Caco-2 (cell line): ENCODE results near the gene PTGIS. TPM values are rescaled to one million over a fixed set of nuclear protein-coding genes. Genes with fewer than 3 reads are reported as not detected.

Source experiments
- BruUV-seq: library from RNA; stranded (reverse); fragments of 400-500 nt; replicated peaks from 2 replicates; lab custom pipeline; 2021; lab: Mats Ljungman, UMichigan
- CTCF ChIA-PET: fragments of 300-600 bp; sonication (Branson Sonifier 250); formaldehyde crosslinking; loops from one replicate; lab custom pipeline; 2022; ENCODE audit warnings: antibody characterized with exemption; lab: Charles Lee
- POLR2A ChIA-PET: fragments of 300-600 bp; sonication (Branson Sonifier 250); formaldehyde crosslinking; loops from one replicate; lab custom pipeline; 2022; ENCODE audit warnings: antibody characterized with exemption; lab: Charles Lee
- DNase-seq, 2 experiments: peaks; one replicate each; pipeline versions ENCODE4 v3.0.0 to v3.0.0-alpha.2; 2020 to 2022
- H3K27me3 ChIP-seq: replicated peaks from 2 replicates; pipeline ENCODE4 v1.6.0; 2011; ENCODE audit warnings: low read length; ENCODE audit not compliant: control insufficient read depth, insufficient read depth
- H3K36me3 ChIP-seq: 2 replicates; pipeline ENCODE4 v1.5.1; 2011; ENCODE audit warnings: low read length; ENCODE audit not compliant: control insufficient read depth, insufficient read depth
- H3K4me1 ChIP-seq: fragments of 250-450 bp; sonication (Bioruptor Pico); 2 replicates; pipeline ENCODE4 v1.5.1; 2020; ENCODE audit warnings: mild to moderate bottlenecking
- H3K4me3 ChIP-seq: 2 replicates; pipeline ENCODE4 v1.5.1; 2011; ENCODE audit warnings: low read depth, mild to moderate bottlenecking, control low read depth, low read length
- H3K9me3 ChIP-seq: fragments of 250-450 bp; sonication (Bioruptor Pico); 2 replicates; pipeline ENCODE4 v1.5.1; 2020; ENCODE audit warnings: mild to moderate bottlenecking, moderate library complexity
- H3K27ac Mint-ChIP-seq: one replicate; pipeline ENCODE4 v1.8.0; 2022; ENCODE audit warnings: mixed read lengths; ENCODE audit not compliant: unreplicated experiment
- H3K27me3 Mint-ChIP-seq: one replicate; pipeline ENCODE4 v1.8.0; 2022; ENCODE audit warnings: mixed read lengths; ENCODE audit not compliant: insufficient read depth, unreplicated experiment
- H3K36me3 Mint-ChIP-seq: one replicate; pipeline ENCODE4 v1.8.0; 2022; ENCODE audit warnings: mild to moderate bottlenecking, mixed read lengths; ENCODE audit not compliant: insufficient read depth, unreplicated experiment
- H3K4me1 Mint-ChIP-seq: one replicate; pipeline ENCODE4 v1.8.0; 2022; ENCODE audit warnings: low read depth, mixed read lengths; ENCODE audit not compliant: unreplicated experiment
- H3K4me3 Mint-ChIP-seq: one replicate; pipeline ENCODE4 v1.8.0; 2022; ENCODE audit warnings: mild to moderate bottlenecking, moderate library complexity, mixed read lengths; ENCODE audit not compliant: unreplicated experiment
- H3K9me3 Mint-ChIP-seq: one replicate; pipeline ENCODE4 v1.8.0; 2022; ENCODE audit warnings: mixed read lengths; ENCODE audit not compliant: unreplicated experiment
- CTCF ChIP-seq, 2 experiments: fragments of 200-600 bp in 1 of 2; IDR thresholded peaks; 1 replicate in 1 of 2; 2 replicates in 1 of 2; pipeline versions ENCODE4 v1.5.1 to v1.8.0; 2011 to 2022; ENCODE audit warnings: antibody characterized with exemption in 1 of 2, control low read depth in 1 of 2, inconsistent platforms in 1 of 2, low read depth in 1 of 2, low read length in 1 of 2, mild to moderate bottlenecking in 1 of 2, moderate library complexity in 1 of 2; ENCODE audit not compliant: insufficient read depth in 1 of 2, severe bottlenecking in 1 of 2, unreplicated experiment in 1 of 2
- intact Hi-C: fragments of 100-400 bp; cut with micrococcal nuclease; formaldehyde crosslinking; loops from one replicate; pipeline ENCODE4 v1.10.0; 2022; ENCODE audit not compliant: unreplicated experiment
- total RNA-seq: library from RNA; stranded (reverse); gene quantifications from 2 replicates; pipeline ENCODE4 v1.2.3, GENCODE V29; 2022

PTGIS gene
- total RNA-seq, 1 experiment from 2014 or later: 2.7 TPM

- Mint-ChIP-seq H3K9me3 (no peaks in the 10 kb centered on the region), H3K4me3 (no peak overlapping the region), H3K27me3 (no peaks in the 10 kb centered on the region), H3K36me3 (no peaks in the 10 kb centered on the region), H3K27ac (no peak overlapping the region), H3K4me1 (peaks cover 21% of the 10 kb centered on the region)
- POLR2A ChIA-PET: interaction anchor here (0.6 to 1.3 kb wide), 2 partner anchors 14 to 885 kb away, joined by 3 to 4 read pairs; no protein-coding TSS in a partner anchor
- TF ChIP-seq CTCF (IDR thresholded peaks at IDR 0.05; ENCODE audit: insufficient read depth in 1 of 2, low read depth in 1 of 2, low read length in 1 of 2, severe bottlenecking in 1 of 2, unreplicated experiment in 1 of 2): peak in 1 of 2 experiments; percentile 12
- intact Hi-C loops: loop anchor here (2.0 kb wide), 1 partner anchor 17 kb away; no protein-coding TSS in a partner anchor
- Histone ChIP-seq H3K4me3 (no peak overlapping the region), H3K27me3 (no peaks in the 10 kb centered on the region), H3K9me3 (no peaks in the 10 kb centered on the region), H3K36me3 (no peaks in the 10 kb centered on the region), H3K4me1 (peaks cover 7% of the 10 kb centered on the region; the same call in 1 of the 2 replicates)
- DNase-seq: peak in 1 of 2 experiments; percentile 40
- CTCF ChIA-PET: interaction anchor here (0.5 to 2.0 kb wide), 10 partner anchors 12 to 106 kb away, joined by 3 to 14 read pairs (median 4); no protein-coding TSS in a partner anchor
- no TSS peak for BruUV-seq
Measured at GRCh38 chr20:49569411-49570115, 1.6 kb upstream of the PTGIS start.

- H3K9me3 Mint-ChIP-seq: no peaks in the 10 kb centered on the region
- Histone ChIP-seq H3K4me3 (no peak overlapping the region), H3K36me3 (no peaks in the 10 kb centered on the region), H3K4me1 (peaks cover 7% of the 10 kb centered on the region; the same call in 1 of the 2 replicates), H3K9me3 (no peaks in the 10 kb centered on the region), H3K27me3 (no peaks in the 10 kb centered on the region)
- ChIA-PET CTCF (interaction anchor here (0.6 to 1.7 kb wide), 4 partner anchors 13 to 40 kb away, joined by 3 to 14 read pairs (median 5); no protein-coding TSS in a partner anchor), POLR2A (interaction anchor here (0.6 kb wide), 1 partner anchor 11 kb away, joined by 3 read pairs; no protein-coding TSS in a partner anchor)
- H3K27me3 Mint-ChIP-seq: no peaks in the 10 kb centered on the region
- no peaks in the 10 kb centered on the region for H3K36me3 Mint-ChIP-seq
- peaks cover 21% of the 10 kb centered on the region for H3K4me1 Mint-ChIP-seq
- BruUV-seq: no TSS peak
- DNase-seq: peak in 1 of 2 experiments; percentile 46
- H3K27ac Mint-ChIP-seq: no peak overlapping the region
- TF ChIP-seq CTCF (IDR thresholded peaks at IDR 0.05; ENCODE audit: insufficient read depth in 1 of 2, low read depth in 1 of 2, low read length in 1 of 2, severe bottlenecking in 1 of 2, unreplicated experiment in 1 of 2): no peak
- peak overlapping the region; percentile 7 for H3K4me3 Mint-ChIP-seq
- intact Hi-C loops: loop anchor here (2.0 kb wide), 1 partner anchor 16 kb away; no protein-coding TSS in a partner anchor
Measured at GRCh38 chr20:49568278-49569151, 578 bp upstream of the PTGIS start.
